Ishikawa (cell line): Measurements from ENCODE around the gene STX18.

Experiments used
- CEBPB ChIP-seq: IDR thresholded peaks from 2 replicates; pipeline ENCODE4 v1.6.1; 2012
- CREB1 ChIP-seq: IDR thresholded peaks from 2 replicates; pipeline ENCODE4 v1.6.1; 2012; ENCODE audit warnings: low read depth
- EGR1 ChIP-seq: IDR thresholded peaks from 2 replicates; pipeline ENCODE4 v1.6.1; 2012
- EP300 ChIP-seq: IDR thresholded peaks from 2 replicates; pipeline ENCODE4 v1.6.1; 2012; ENCODE audit warnings: borderline replicate concordance
- TCF12 ChIP-seq: IDR thresholded peaks from 2 replicates; pipeline ENCODE4 v1.6.1; 2012; ENCODE audit warnings: low read depth
- TF ChIP-seq, protein P1 (sequence below): IDR thresholded peaks from 2 replicates; pipeline ENCODE4 v1.6.1; 2012; ENCODE audit warnings: low read depth, mild to moderate bottlenecking
- TF ChIP-seq, protein P2 (sequence below): IDR thresholded peaks from 2 replicates; pipeline ENCODE4 v1.6.1; 2012

DNA sequence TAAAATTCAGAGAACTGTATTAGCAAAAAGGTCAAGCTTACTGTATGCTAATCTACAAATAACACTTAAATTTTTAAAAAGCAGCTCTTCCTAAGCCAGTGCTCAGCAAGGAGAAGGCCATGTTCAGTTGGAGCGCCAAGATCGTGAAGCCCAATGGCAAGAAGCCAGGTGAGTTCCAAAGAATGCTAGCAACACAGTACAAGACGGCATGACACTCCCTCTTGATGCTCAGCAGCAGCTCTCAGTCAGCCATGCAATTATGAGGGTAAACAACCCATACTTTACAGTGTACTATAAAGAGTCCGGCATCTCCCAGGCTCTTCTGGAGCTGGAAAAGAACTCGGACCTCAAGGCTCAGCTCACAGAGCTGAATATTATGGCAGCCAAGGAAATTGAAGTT lies 34.9 kb downstream of the STX18 start:
- TF ChIP-seq EP300 (no peak), EGR1 (no peak), CREB1 (no peak), CEBPB (no peak), TCF12 (no peak)
- TF ChIP-seq, protein P1, sequence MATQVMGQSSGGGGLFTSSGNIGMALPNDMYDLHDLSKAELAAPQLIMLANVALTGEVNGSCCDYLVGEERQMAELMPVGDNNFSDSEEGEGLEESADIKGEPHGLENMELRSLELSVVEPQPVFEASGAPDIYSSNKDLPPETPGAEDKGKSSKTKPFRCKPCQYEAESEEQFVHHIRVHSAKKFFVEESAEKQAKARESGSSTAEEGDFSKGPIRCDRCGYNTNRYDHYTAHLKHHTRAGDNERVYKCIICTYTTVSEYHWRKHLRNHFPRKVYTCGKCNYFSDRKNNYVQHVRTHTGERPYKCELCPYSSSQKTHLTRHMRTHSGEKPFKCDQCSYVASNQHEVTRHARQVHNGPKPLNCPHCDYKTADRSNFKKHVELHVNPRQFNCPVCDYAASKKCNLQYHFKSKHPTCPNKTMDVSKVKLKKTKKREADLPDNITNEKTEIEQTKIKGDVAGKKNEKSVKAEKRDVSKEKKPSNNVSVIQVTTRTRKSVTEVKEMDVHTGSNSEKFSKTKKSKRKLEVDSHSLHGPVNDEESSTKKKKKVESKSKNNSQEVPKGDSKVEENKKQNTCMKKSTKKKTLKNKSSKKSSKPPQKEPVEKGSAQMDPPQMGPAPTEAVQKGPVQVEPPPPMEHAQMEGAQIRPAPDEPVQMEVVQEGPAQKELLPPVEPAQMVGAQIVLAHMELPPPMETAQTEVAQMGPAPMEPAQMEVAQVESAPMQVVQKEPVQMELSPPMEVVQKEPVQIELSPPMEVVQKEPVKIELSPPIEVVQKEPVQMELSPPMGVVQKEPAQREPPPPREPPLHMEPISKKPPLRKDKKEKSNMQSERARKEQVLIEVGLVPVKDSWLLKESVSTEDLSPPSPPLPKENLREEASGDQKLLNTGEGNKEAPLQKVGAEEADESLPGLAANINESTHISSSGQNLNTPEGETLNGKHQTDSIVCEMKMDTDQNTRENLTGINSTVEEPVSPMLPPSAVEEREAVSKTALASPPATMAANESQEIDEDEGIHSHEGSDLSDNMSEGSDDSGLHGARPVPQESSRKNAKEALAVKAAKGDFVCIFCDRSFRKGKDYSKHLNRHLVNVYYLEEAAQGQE, result no peak
- TF ChIP-seq, protein P2, sequence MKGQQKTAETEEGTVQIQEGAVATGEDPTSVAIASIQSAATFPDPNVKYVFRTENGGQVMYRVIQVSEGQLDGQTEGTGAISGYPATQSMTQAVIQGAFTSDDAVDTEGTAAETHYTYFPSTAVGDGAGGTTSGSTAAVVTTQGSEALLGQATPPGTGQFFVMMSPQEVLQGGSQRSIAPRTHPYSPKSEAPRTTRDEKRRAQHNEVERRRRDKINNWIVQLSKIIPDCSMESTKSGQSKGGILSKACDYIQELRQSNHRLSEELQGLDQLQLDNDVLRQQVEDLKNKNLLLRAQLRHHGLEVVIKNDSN, result no peak
